Motor neuron (in vitro differentiated cells): ENCODE data around the gene PPP2R2C. TPM values are rescaled to one million over a fixed set of nuclear protein-coding genes. Genes with fewer than 3 reads are reported as not detected.

Experiments
- total RNA-seq, 8 experiments: library from RNA; unstranded; fragments of 300-600 nt; gene quantifications; 2 replicates each; pipeline versions ENCODE4 v1.2.3 to v1.2.4, GENCODE V29; 2022

The PPP2R2C gene
- total RNA-seq, 8 experiments from 2014 or later = 0.24 to 32.4 (median 4.9) TPM

Other genes with a start within 250 kb of the PPP2R2C start
- gene WFS1, start 202.8 kb downstream of the PPP2R2C start, total RNA-seq = 10 to 100 TPM in 3 of 8 experiments, 1 to 10 TPM in 5; 5.2 to 23.7 (median 8.7) TPM
- 10 to 100 TPM in 4 of 8 experiments, 1 to 10 TPM in 4; 4.0 to 36.3 (median 12.2) TPM for gene MAN2B2, start 102.6 kb upstream of the PPP2R2C start, total RNA-seq
- gene MRFAP1, start 168.1 kb upstream of the PPP2R2C start, total RNA-seq = 100 to 1,000 TPM; 185 to 378 (median 303) TPM
- 10 to 100 TPM in 1 of 8 experiments, 1 to 10 TPM in 4, under 1 TPM in 2, not detected in 1; 0.64 to 11.9 (median 2.3) TPM for gene S100P, start 221.3 kb upstream of the PPP2R2C start, total RNA-seq
- 100 to 1,000 TPM in 3 of 8 experiments, 10 to 100 TPM in 5; 59.6 to 135 (median 91.4) TPM for gene MRFAP1L1, start 237.3 kb upstream of the PPP2R2C start, total RNA-seq
- gene BLOC1S4, start 243.6 kb upstream of the PPP2R2C start, total RNA-seq = 10 to 100 TPM; 11.6 to 23.0 (median 14.6) TPM